Common myeloid progenitor, CD34-positive (primary cell): ENCODE data around the gene TUBB4B.

ENCODE experiments used
- CTCF ChIA-PET: fragments of 350-600 bp; sonication (Branson Sonifier 250); formaldehyde crosslinking; loops from one replicate; lab custom pipeline; 2021; ENCODE audit warnings: antibody characterized with exemption; lab: Charles Lee
- POLR2A ChIA-PET: fragments of 350-600 bp; sonication (Branson Sonifier 250); formaldehyde crosslinking; loops from one replicate; lab custom pipeline; 2021; ENCODE audit warnings: antibody characterized with exemption; lab: Charles Lee
- DNase-seq, 3 donors: peaks; one replicate each; pipeline versions ENCODE4 v3.0.0 to v3.0.0-alpha.2; 2013
- H3K27ac ChIP-seq, 2 experiments: 1 replicate in 1 of 2; 2 replicates in 1 of 2; pipeline ENCODE4 v1.7.0; 2013; ENCODE audit warnings: inconsistent platforms in 2 of 2, low read length in 2 of 2, mild to moderate bottlenecking in 2 of 2, low read depth in 1 of 2, moderate library complexity in 1 of 2; ENCODE audit not compliant: severe bottlenecking in 2 of 2, insufficient read depth in 1 of 2, poor library complexity in 1 of 2
- H3K27me3 ChIP-seq, 5 experiments: replicated peaks in 2 of 5; 1 replicate in 3 of 5; 2 replicates in 2 of 5; pipeline versions ENCODE4 v1.6.1 to v1.7.0; 2013; ENCODE audit warnings: low read length in 4 of 5, mild to moderate bottlenecking in 2 of 5, moderate library complexity in 2 of 5, inconsistent platforms in 1 of 5; ENCODE audit not compliant: insufficient read depth in 5 of 5, control insufficient read depth in 4 of 5
- H3K36me3 ChIP-seq, 4 experiments: 1 replicate in 2 of 4; 2 replicates in 2 of 4; pipeline versions ENCODE4 v1.6.1 to v1.7.0; 2013; ENCODE audit warnings: low read length in 3 of 4, control low read depth in 1 of 4, mild to moderate bottlenecking in 1 of 4; ENCODE audit not compliant: control insufficient read depth in 4 of 4, insufficient read depth in 4 of 4
- H3K4me1 ChIP-seq, 4 experiments: 1 replicate in 3 of 4; 2 replicates in 1 of 4; pipeline versions ENCODE4 v1.6.1 to v1.7.1; 2013; ENCODE audit warnings: low read length in 3 of 4, mild to moderate bottlenecking in 3 of 4, control low read depth in 1 of 4, inconsistent platforms in 1 of 4, moderate library complexity in 1 of 4; ENCODE audit not compliant: control insufficient read depth in 4 of 4, insufficient read depth in 4 of 4; ENCODE audit errors: control extremely low read depth in 1 of 4
- H3K4me3 ChIP-seq, 7 experiments: 1 replicate in 4 of 7; 2 replicates in 3 of 7; pipeline versions ENCODE4 v1.5.1 to v1.7.0; 2013; ENCODE audit warnings: mild to moderate bottlenecking in 7 of 7, low read length in 6 of 7, moderate library complexity in 6 of 7, inconsistent platforms in 2 of 7, low read depth in 2 of 7, control low read depth in 1 of 7; ENCODE audit not compliant: insufficient read depth in 4 of 7, control insufficient read depth in 1 of 7; ENCODE audit errors: extremely low read depth in 1 of 7
- H3K9me3 ChIP-seq, 5 experiments: 1 replicate in 4 of 5; 2 replicates in 1 of 5; pipeline versions ENCODE4 v1.6.1 to v1.7.1; 2013; ENCODE audit warnings: low read length in 4 of 5, mild to moderate bottlenecking in 2 of 5, inconsistent platforms in 1 of 5, low read depth in 1 of 5, moderate library complexity in 1 of 5; ENCODE audit not compliant: control insufficient read depth in 4 of 5, insufficient read depth in 2 of 5; ENCODE audit errors: control extremely low read depth in 1 of 5
- WGBS: methylation state at CpG from one replicate; pipeline ENCODE4 v1.1.5; 2013; ENCODE audit not compliant: insufficient coverage; 5-methylcytosine and 5-hydroxymethylcytosine counted together

Gene TUBB4B

GRCh38 chr9:137271696-137272076 is 30.6 kb downstream of the TUBB4B start:
- peak overlapping the region in 1 of 7 experiments; percentile 10 for H3K4me3 ChIP-seq
- peaks cover 3 to 45% (median 28%) of the 10 kb centered on the region in 4 experiments for H3K36me3 ChIP-seq
- ChIA-PET CTCF (interaction anchor here (1.3 to 1.5 kb wide), 3 partner anchors 8 to 15 kb away, joined by 3 to 7 read pairs (median 4); no protein-coding TSS in a partner anchor), POLR2A (no interaction called here)
- H3K27ac ChIP-seq, result no peak overlapping the region
- 8% methylated on average over 3 of the region's 3 CpGs for WGBS
- H3K27me3 ChIP-seq, result no peaks in the 10 kb centered on the region
- H3K9me3 ChIP-seq, result no peaks in the 10 kb centered on the region
- H3K4me1 ChIP-seq, result peaks cover 0 to 67% (median 58%) of the 10 kb centered on the region in 4 experiments
- no peak for DNase-seq

GRCh38 chr9:137272241-137273094 is 31.4 kb downstream of the TUBB4B start:
- H3K27me3 ChIP-seq, result no peaks in the 10 kb centered on the region
- ChIA-PET POLR2A (no interaction called here), CTCF (interaction anchor here (1.0 to 2.6 kb wide), 5 partner anchors 10 to 36 kb away, joined by 3 to 13 read pairs (median 3); no protein-coding TSS in a partner anchor)
- H3K9me3 ChIP-seq, result no peaks in the 10 kb centered on the region
- DNase-seq, result no peak
- H3K4me3 ChIP-seq, result no peak overlapping the region
- peaks cover 3 to 39% (median 25%) of the 10 kb centered on the region in 4 experiments for H3K36me3 ChIP-seq
- WGBS, result 96% methylated on average over 36 of the region's 39 CpGs
- no peak overlapping the region for H3K27ac ChIP-seq
- H3K4me1 ChIP-seq, result peaks cover 0 to 72% (median 66%) of the 10 kb centered on the region in 4 experiments

- peaks cover 0 to 70% (median 65%) of the 10 kb centered on the region in 4 experiments for H3K4me1 ChIP-seq
- H3K9me3 ChIP-seq, result no peaks in the 10 kb centered on the region
- ChIA-PET POLR2A (no interaction called here), CTCF (interaction anchor here (0.5 to 2.6 kb wide), 5 partner anchors 9 to 177 kb away, joined by 3 to 13 read pairs (median 3); no protein-coding TSS in a partner anchor)
- no peaks in the 10 kb centered on the region for H3K27me3 ChIP-seq
- WGBS, result 92% methylated on average over 12 of the region's 13 CpGs
- H3K36me3 ChIP-seq, result peaks cover 3 to 37% (median 25%) of the 10 kb centered on the region in 4 experiments
- DNase-seq, result no peak
- H3K27ac ChIP-seq, result no peak overlapping the region
- no peak overlapping the region for H3K4me3 ChIP-seq
Measured at GRCh38 chr9:137273095-137273490, 32.0 kb downstream of the TUBB4B start.

GRCh38 chr9:137273611-137274320 is 32.7 kb downstream of the TUBB4B start:
- H3K4me3 ChIP-seq, result no peak overlapping the region
- no peak overlapping the region for H3K27ac ChIP-seq
- H3K36me3 ChIP-seq, result peaks cover 3 to 34% (median 23%) of the 10 kb centered on the region in 4 experiments
- ChIA-PET CTCF (interaction anchor here (0.5 to 2.6 kb wide), 5 partner anchors 12 to 176 kb away, joined by 3 to 13 read pairs (median 3); no protein-coding TSS in a partner anchor), POLR2A (no interaction called here)
- H3K9me3 ChIP-seq, result no peaks in the 10 kb centered on the region
- DNase-seq, result no peak
- 88% methylated on average over 14 of the region's 15 CpGs for WGBS
- H3K27me3 ChIP-seq, result no peaks in the 10 kb centered on the region
- peaks cover 0 to 69% (median 63%) of the 10 kb centered on the region in 4 experiments for H3K4me1 ChIP-seq

- H3K27ac ChIP-seq, result no peak overlapping the region
- H3K4me3 ChIP-seq, result no peak overlapping the region
- H3K36me3 ChIP-seq, result peaks cover 4 to 36% (median 23%) of the 10 kb centered on the region in 4 experiments
- H3K27me3 ChIP-seq, result no peaks in the 10 kb centered on the region
- WGBS, result 95% methylated on average over 6 of the region's 10 CpGs
- H3K9me3 ChIP-seq, result no peaks in the 10 kb centered on the region
- H3K4me1 ChIP-seq, result peaks cover 0 to 71% (median 69%) of the 10 kb centered on the region in 4 experiments
- no peak for DNase-seq
- POLR2A ChIA-PET, result no interaction called here
- CTCF ChIA-PET, result interaction anchor here (1.3 to 2.6 kb wide), 2 partner anchors 11 to 22 kb away, joined by 6 to 13 read pairs; no protein-coding TSS in a partner anchor
Measured at GRCh38 chr9:137275203-137275587, 34.1 kb downstream of the TUBB4B start.

GRCh38 chr9:137275588-137276472 is 34.7 kb downstream of the TUBB4B start:
- H3K4me1 ChIP-seq, result peaks cover 0 to 74% (median 73%) of the 10 kb centered on the region in 4 experiments
- H3K27ac ChIP-seq, result peak overlapping the region in 1 of 2 experiments; percentile 83
- ChIA-PET CTCF (interaction anchor here (2.5 to 2.8 kb wide), 2 partner anchors 11 to 14 kb away, joined by 10 to 12 read pairs; no protein-coding TSS in a partner anchor), POLR2A (no interaction called here)
- 91% methylated on average over 21 of the region's 24 CpGs for WGBS
- H3K36me3 ChIP-seq, result peaks cover 4 to 39% (median 23%) of the 10 kb centered on the region in 4 experiments
- peak overlapping the region in 3 of 7 experiments; percentile 77 to 86 (median 82) for H3K4me3 ChIP-seq
- no peaks in the 10 kb centered on the region for H3K27me3 ChIP-seq
- no peak for DNase-seq
- H3K9me3 ChIP-seq, result no peaks in the 10 kb centered on the region
